Endothelial cell of umbilical vein (primary cell): ENCODE data around the gene MAGI1. TPM values are rescaled to one million over a fixed set of nuclear protein-coding genes. Genes with fewer than 3 reads are reported as not detected.

Experiments used
- BruUV-seq: library from RNA; stranded (reverse); fragments of 400-500 nt; replicated peaks from 2 replicates; lab custom pipeline; 2021; lab: Mats Ljungman, UMichigan
- CTCF ChIA-PET: fragments of 300-600, 350-600 bp; sonication (Branson Sonifier 250); formaldehyde crosslinking; loops from one replicate; lab custom pipeline; 2021; ENCODE audit warnings: antibody characterized with exemption, inconsistent platforms; lab: Charles Lee
- POLR2A ChIA-PET: fragments of 300-600, 350-600 bp; sonication (Branson Sonifier 250); formaldehyde crosslinking; loops from one replicate; lab custom pipeline; 2021; ENCODE audit warnings: antibody characterized with exemption, inconsistent platforms; lab: Charles Lee
- DNase-seq: peaks from one replicate; pipeline ENCODE4 v3.0.0-alpha.2; 2011; ENCODE audit warnings: low read depth, low spot score
- FAIRE-seq: peaks from 2 replicates; lab custom pipeline; 2011; peaks lifted over from hg19 to GRCh38; lab: Jason Lieb, UNC
- H2AFZ ChIP-seq: 2 replicates; pipeline ENCODE4 v1.6.0; 2012; ENCODE audit warnings: low read depth, low read length, control low read depth, inconsistent platforms
- H3K27ac ChIP-seq: 2 replicates; pipeline ENCODE4 v1.5.1; 2011; ENCODE audit warnings: low read depth, mild to moderate bottlenecking, control low read depth, low read length, moderate library complexity; ENCODE audit not compliant: insufficient read depth
- H3K27me3 ChIP-seq, 2 experiments: 2 replicates each; pipeline versions ENCODE4 v1.6.0 to v1.6.1; 2011; ENCODE audit warnings: low read length in 2 of 2, mixed read lengths in 1 of 2; ENCODE audit not compliant: control insufficient read depth in 2 of 2, insufficient read depth in 2 of 2
- H3K36me3 ChIP-seq, 2 experiments: 2 replicates in 1 of 2; 3 replicates in 1 of 2; pipeline ENCODE4 v1.5.1; 2011; ENCODE audit warnings: low read length in 2 of 2, mild to moderate bottlenecking in 1 of 2, moderate library complexity in 1 of 2; ENCODE audit not compliant: control insufficient read depth in 2 of 2, insufficient read depth in 2 of 2; ENCODE audit errors: extremely low read depth in 1 of 2
- H3K4me1 ChIP-seq: 3 replicates; pipeline ENCODE4 v1.5.1; 2011; ENCODE audit warnings: mild to moderate bottlenecking, low read length; ENCODE audit not compliant: control insufficient read depth, insufficient read depth; ENCODE audit errors: extremely low read depth
- H3K4me2 ChIP-seq: 2 replicates; pipeline ENCODE4 v1.6.1; 2011; ENCODE audit warnings: low read length, control low read depth, mixed read lengths; ENCODE audit not compliant: insufficient read depth
- H3K4me3 ChIP-seq, 3 experiments: fragments of 200-600 bp in 1 of 3; sonication (generic), shearing (Covaris generic) in 1 of 3; replicated peaks in 1 of 3; 2 replicates each; pipeline ENCODE4 v1.5.1; 2011 to 2016; ENCODE audit warnings: control low read depth in 3 of 3, low read length in 3 of 3, mild to moderate bottlenecking in 2 of 3, inconsistent platforms in 1 of 3, low read depth in 1 of 3, moderate library complexity in 1 of 3; ENCODE audit not compliant: insufficient read depth in 1 of 3
- H3K79me2 ChIP-seq: 2 replicates; pipeline ENCODE4 v1.6.0; 2012; ENCODE audit warnings: low read length, inconsistent platforms; ENCODE audit not compliant: control insufficient read depth, insufficient read depth
- H3K9ac ChIP-seq: replicated peaks from 2 replicates; pipeline ENCODE3; 2011; ENCODE audit warnings: low read length, control low read depth; ENCODE audit not compliant: insufficient read depth; ENCODE audit errors: extremely low read depth
- H3K9me1 ChIP-seq: replicated peaks from 3 replicates; pipeline ENCODE4 v1.6.0; 2011; ENCODE audit warnings: mild to moderate bottlenecking, low read length; ENCODE audit not compliant: control insufficient read depth, insufficient read depth; ENCODE audit errors: extremely low read depth
- H3K9me3 ChIP-seq: replicated peaks from 2 replicates; pipeline ENCODE4 v1.5.1; 2012; ENCODE audit warnings: low read length, inconsistent platforms; ENCODE audit not compliant: control insufficient read depth, insufficient read depth
- H4K20me1 ChIP-seq: replicated peaks from 2 replicates; pipeline ENCODE3; 2011; ENCODE audit warnings: mild to moderate bottlenecking, low read length; ENCODE audit not compliant: control insufficient read depth, insufficient read depth; ENCODE audit errors: extremely low read depth
- CTCF ChIP-seq, 2 donors: IDR thresholded peaks; 1 replicate in 1 of 2; 2 replicates in 1 of 2; pipeline ENCODE4 v1.5.1; 2011; ENCODE audit warnings: low read length in 2 of 2, mild to moderate bottlenecking in 2 of 2, moderate library complexity in 2 of 2, control low read depth in 1 of 2, inconsistent platforms in 1 of 2, low read depth in 1 of 2; ENCODE audit not compliant: insufficient read depth in 1 of 2; ENCODE audit errors: extremely low read depth in 1 of 2
- EZH2 ChIP-seq: IDR thresholded peaks from 2 replicates; pipeline ENCODE4 v1.6.1; 2012; ENCODE audit warnings: borderline replicate concordance, low read depth, mild to moderate bottlenecking, moderate library complexity, low read length, inconsistent platforms; ENCODE audit not compliant: severe bottlenecking
- FOS ChIP-seq: IDR thresholded peaks from 2 replicates; pipeline ENCODE4 v1.6.1; 2011; ENCODE audit warnings: mild to moderate bottlenecking, low read length, moderate library complexity, borderline replicate concordance; ENCODE audit not compliant: insufficient read depth
- GATA2 ChIP-seq: IDR thresholded peaks from 2 replicates; pipeline ENCODE4 v1.7.0; 2011; ENCODE audit warnings: low read depth, mild to moderate bottlenecking, moderate library complexity, mixed read lengths, low read length; ENCODE audit not compliant: insufficient read length, insufficient read depth
- JUN ChIP-seq: IDR thresholded peaks from 2 replicates; pipeline ENCODE4 v1.6.1; 2011; ENCODE audit warnings: borderline replicate concordance, low read depth; ENCODE audit not compliant: insufficient read length, insufficient read depth
- MAX ChIP-seq: IDR thresholded peaks from 2 replicates; pipeline ENCODE4 v1.6.1; 2011; ENCODE audit not compliant: insufficient read depth, insufficient read length
- MYC ChIP-seq: IDR thresholded peaks from one replicate; pipeline ENCODE4 v1.6.1; 2011; ENCODE audit warnings: mild to moderate bottlenecking, low read depth, low read length
- POLR2A ChIP-seq: IDR thresholded peaks from 2 replicates; pipeline ENCODE4 v1.6.1; 2012; ENCODE audit warnings: low read depth, mild to moderate bottlenecking, control low read depth, low read length
- POLR2AphosphoS5 ChIP-seq: IDR thresholded peaks from 2 replicates; pipeline ENCODE4 v1.6.1; 2012; ENCODE audit warnings: low read depth, mild to moderate bottlenecking, control low read depth, low read length, moderate library complexity; ENCODE audit not compliant: insufficient read depth
- dilution Hi-C: fragments of 300-500 bp; cut with MboI; formaldehyde crosslinking; loops from one replicate; pipeline ENCODE4 v1.15.0; 2019; ENCODE audit warnings: low sequenced_read_pairs; ENCODE audit not compliant: extremely low pct_ligation_motif_present
- intact Hi-C: fragments of 100-400 bp; cut with micrococcal nuclease; formaldehyde crosslinking; loops from one replicate; pipeline ENCODE4 v1.10.0; 2022
- polyA plus RNA-seq, 4 experiments: library from polyadenylated mRNA; depleted of rRNA in 3 of 4; stranded (reverse) in 3 of 4; unstranded in 1 of 4; fragments of >200 nt; gene quantifications; 2 replicates each; pipeline versions ENCODE4 v1.2.1 to v1.2.3, GENCODE V29; 2011 to 2012; ENCODE audit warnings: missing spikeins in 1 of 4
- total RNA-seq: library from RNA; stranded (reverse); gene quantifications from 2 replicates; pipeline ENCODE4 v1.2.3, GENCODE V29; 2021

MAGI1 gene
- total and polyA plus RNA-seq, 2 donors (not counting 3 experiments of a cell fraction or from before 2014, with no cell fraction given), result 10.1 to 47.9 TPM

GRCh38 chr3:65938147-65938546 is 100.6 kb downstream of the MAGI1 start:
- DNase-seq, result no peak
- Histone ChIP-seq H3K27ac (no peak overlapping the region), H3K36me3 (no peaks in the 10 kb centered on the region), H3K4me3 (no peak overlapping the region), H3K9me3 (no peaks in the 10 kb centered on the region), H3K4me1 (peaks cover 29% of the 10 kb centered on the region), H3K9ac (no peak overlapping the region), H3K4me2 (no peak overlapping the region), H3K79me2 (no peaks in the 10 kb centered on the region), H3K27me3 (no peaks in the 10 kb centered on the region), H4K20me1 (no peaks in the 10 kb centered on the region), H3K9me1 (no peaks in the 10 kb centered on the region), H2AFZ (no peak overlapping the region)
- CTCF ChIA-PET, result interaction anchor here (0.6 to 1.5 kb wide), 5 partner anchors 9 to 148 kb away, joined by 3 to 8 read pairs (median 3); no protein-coding TSS in a partner anchor
- POLR2A ChIA-PET, result no interaction called here
- TF ChIP-seq EZH2 (no peak), MYC (no peak), CTCF (IDR thresholded peaks at IDR 0.05; ENCODE audit: extremely low read depth in 1 of 2, insufficient read depth in 1 of 2, low read depth in 1 of 2, low read length in 2 of 2) (no peak), MAX (no peak), GATA2 (no peak), FOS (no peak), JUN (no peak), POLR2A (no peak), POLR2AphosphoS5 (no peak)
- intact Hi-C loops, result loop anchor here (5.0 kb wide), 1 partner anchor 41 kb away; no protein-coding TSS in a partner anchor
- no peak for FAIRE-seq
- dilution Hi-C loops, result no loop called here
- BruUV-seq, result no TSS peak
